Tibial nerve (tissue), 4 donors: Measurements from ENCODE around the gene NOTCH4.

Experiments
- CTCF ChIP-seq, 5 experiments: fragments of 200-600 bp in 3 of 5; fragments of 450-650 bp in 2 of 5; sonication (generic) in 3 of 5; IDR thresholded peaks; one replicate each; pipeline ENCODE4 v1.5.1; 2016 to 2019; ENCODE audit warnings: antibody characterized with exemption in 5 of 5, mild to moderate bottlenecking in 3 of 5, moderate library complexity in 2 of 5
- EP300 ChIP-seq, 2 donors: sonication (generic); formaldehyde crosslinking; IDR thresholded peaks; one replicate each; pipeline ENCODE4 v1.6.1; 2017; ENCODE audit warnings: antibody characterized with exemption in 2 of 2, mild to moderate bottlenecking in 1 of 2
- POLR2A ChIP-seq, 2 donors: fragments of 450-650 bp; IDR thresholded peaks; one replicate each; pipeline ENCODE4 v1.6.1; 2017; ENCODE audit warnings: antibody characterized with exemption in 2 of 2, mild to moderate bottlenecking in 2 of 2, moderate library complexity in 2 of 2

- TF ChIP-seq POLR2A (IDR thresholded peaks at IDR 0.05) = no peak
- TF ChIP-seq CTCF (IDR thresholded peaks at IDR 0.05) = no peak
- no peak for TF ChIP-seq EP300 (IDR thresholded peaks at IDR 0.05)
Measured at GRCh38 chr6:32181915-32182529, 41.8 kb downstream of the NOTCH4 start.
